DMS153 (cell line): Measurements from ENCODE around the gene RASEF.
A peak's percentile ranks its signal among the peaks of the same experiment; 100 is the strongest.

Experiments used
- DNase-seq: peaks from one replicate; lab custom pipeline; 2025; lab: John Stamatoyannopoulos, UW

The RASEF gene

DNA sequence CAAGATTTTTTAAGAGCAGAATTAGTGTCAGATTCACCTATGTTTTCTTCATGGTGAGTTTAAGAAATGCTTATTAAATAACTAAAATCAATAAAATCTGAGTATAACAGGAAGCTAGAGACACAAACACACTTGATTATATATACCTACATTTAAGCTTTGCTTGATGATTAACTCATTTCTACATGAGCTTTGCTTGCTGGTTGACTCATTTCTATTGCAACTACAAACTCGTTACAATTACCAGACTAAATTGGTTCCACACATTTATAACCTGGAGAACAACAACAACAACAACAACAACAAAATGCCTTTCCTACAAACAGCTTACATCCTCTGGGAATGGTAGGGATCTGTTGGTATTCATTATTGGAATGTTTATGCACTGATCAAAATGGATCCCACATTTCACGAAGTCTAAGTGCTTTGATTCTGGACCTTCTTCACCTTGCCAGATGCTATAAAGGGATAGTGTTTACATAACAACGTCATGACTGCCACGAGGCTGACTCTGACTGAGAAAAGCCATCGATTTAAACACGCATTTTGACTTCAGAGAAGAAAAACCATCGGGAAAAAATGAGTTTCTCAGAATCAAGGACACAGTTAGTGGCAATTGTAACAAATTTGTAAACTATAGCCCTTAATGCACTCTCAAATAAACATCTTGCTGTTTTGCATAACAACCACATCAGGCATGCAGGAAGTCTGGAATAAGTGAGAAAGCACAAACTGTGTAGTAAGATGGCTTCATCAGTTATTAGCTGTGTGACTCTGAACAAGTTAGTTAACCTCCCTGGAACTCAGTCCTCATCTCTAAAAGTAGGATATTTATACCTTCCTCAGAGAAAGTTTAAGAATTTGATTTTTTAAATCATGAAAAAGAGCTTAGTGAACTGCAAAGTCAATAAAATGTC is 49.8 kb downstream of the RASEF start:
- peak; percentile 14 for DNase-seq

DNA sequence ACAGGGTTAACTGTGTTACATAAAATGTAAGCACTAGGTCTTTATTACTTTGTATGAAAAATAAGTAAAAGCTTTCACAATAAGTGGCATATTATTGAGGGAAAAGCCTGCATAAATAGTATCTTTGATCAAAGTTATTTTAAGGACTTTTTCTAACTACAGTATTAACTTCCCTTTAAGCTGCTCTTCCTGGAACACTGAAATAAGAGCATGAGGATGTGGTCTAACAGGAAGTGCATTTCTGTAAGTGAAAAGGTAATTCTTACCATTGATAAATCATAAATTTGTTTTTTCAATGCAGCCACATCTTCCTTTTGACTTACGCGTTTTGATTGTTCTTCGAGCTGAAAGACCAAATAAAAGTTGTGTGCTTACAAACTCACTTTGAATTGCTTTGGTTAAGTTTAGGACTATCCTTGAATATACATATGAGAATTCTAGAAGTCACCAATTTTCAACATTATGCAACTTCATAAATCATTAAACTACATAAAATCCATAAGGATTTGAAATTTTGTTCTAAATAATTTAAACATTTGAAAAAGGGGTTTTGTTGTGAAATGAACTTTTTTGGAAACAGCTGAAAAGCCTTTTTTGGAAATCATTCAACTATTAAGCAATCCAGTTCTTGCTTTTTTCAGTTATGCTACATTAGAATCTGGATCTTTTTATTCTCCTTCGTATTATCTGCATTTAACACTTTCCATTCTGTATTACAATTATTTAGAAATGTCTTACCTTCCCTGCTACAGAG is 50.6 kb downstream of the RASEF start:
- DNase-seq, result no peak

DNA sequence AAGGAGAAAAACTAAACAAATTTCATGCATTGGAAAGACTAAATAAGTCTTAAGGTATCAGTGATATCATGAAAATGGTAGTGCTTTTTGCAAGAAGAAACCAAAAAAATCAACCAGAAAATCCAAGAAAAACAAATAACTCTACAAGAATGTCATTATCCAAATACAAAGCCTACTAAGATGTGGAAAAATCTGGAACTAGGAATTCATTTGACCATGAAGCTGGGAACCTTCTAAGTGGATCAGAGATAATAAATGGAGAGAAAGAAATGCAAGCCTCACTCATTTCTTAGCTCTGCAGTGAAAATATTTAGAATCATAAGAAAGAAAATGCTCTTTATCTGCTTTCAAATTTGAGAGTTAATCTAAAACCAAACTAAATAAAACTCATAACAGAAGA is 51.3 kb downstream of the RASEF start:
- no peak for DNase-seq

DNA sequence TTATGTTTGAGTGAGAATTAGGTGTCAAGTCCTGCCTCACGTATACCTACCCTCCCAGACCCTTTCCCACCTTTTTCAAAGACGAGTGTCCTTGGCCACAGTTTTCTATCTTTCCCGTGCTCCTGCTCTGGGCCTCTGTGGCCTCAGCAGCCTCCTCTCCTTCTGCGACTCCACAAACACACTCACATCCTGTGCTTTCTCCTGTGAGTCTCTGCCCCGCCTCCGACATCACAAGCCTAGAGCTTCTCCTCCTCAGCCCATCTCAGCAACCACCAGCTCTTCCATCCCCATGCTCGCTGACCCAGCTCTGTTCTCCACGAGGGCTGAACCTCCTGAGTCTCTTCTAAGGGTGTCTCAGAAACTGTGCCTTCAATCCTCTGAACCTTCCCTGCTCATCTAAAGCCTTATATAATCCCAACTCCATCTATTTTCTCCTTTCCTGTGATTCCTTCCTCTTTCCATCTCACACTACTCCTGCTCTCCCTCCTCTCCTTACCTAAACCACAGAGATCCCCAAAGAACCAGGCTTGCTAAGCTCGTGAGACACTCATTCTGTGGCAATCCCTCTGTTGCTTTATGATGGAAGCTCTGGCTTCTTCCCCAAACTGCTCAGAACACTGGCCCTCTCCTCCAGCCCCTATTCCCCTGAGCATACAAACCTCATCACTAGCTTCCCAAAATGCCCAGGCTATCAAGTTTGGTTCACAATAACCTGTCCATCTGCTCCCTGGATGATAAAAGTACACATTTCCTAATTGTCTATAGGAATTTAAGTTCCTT is 55.2 kb downstream of the RASEF start:
- no peak for DNase-seq

DNA sequence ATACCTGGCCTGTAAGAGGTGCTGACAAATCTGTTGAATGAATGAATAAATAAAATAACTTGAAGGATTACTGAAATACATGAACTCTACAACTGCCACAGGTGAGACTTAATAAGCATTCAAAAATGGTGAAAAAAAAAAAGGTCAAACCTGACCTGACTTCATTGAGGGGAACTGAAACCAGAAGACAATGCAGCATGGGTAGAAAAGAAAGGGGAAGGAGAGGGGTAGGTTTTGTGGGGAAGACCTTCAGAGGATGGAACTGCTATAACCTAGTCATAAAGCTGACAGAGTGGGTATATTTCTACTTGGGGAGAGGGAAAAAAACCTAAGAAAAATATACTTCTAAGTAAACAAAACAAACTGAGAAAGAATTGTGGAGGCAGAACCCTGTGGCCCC is 56.6 kb downstream of the RASEF start:
- no peak for DNase-seq

DNA sequence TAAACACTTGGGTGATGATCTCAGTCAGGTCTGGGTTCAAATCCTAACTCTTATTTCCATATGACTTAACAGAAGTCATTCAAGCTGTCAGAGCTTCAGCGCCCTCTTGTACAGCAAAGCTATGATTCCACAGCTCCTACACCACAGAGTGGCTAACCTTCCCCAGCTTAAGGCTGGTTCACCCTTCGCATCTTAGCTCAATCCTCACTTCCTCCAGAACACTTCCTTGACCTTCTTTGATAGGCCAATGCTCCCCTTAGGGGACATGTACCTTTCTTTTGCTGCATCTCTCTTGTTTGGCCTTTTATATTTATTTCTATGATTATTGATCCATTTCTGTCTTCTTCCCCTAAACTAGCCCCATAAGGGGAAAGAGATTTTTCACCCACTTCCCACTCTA is 57.0 kb downstream of the RASEF start:
- no peak for DNase-seq

DNA sequence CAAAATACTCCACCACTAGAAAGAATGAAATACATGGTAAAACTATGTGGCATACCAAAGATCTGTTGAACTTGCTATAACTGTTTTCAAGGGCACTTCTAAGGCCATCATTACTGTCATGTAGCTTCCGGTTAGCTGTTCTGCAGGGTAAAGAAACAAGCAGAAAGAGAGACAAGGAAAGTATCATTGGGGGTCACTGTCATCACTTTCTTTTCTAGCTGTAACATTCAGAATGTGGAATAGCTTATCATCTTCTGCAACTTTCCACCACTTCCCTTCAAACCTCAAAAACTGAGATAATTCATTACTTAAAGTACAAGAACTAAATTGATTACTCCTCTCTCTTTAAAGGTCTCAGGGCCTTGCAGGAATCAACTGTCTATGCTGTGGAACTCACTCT is 57.6 kb downstream of the RASEF start:
- no peak for DNase-seq

DNA sequence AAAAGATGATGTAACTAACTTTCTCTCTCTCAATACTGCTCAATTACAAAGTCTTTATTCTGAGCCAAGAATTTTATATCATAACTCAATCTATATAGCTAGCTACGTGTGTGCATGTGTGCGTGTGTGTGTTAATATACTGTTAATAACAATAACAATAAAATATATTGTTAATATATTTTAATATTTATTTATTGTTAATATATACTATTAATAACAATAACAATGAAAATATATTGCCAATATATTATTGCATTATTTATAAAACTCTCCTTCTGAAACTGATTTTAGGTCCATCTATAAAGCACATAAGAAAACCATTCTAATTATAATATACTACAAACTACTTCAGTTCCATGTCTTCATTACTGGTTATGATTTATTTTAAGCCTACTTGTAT is 60.6 kb downstream of the RASEF start:
- no peak for DNase-seq

DNA sequence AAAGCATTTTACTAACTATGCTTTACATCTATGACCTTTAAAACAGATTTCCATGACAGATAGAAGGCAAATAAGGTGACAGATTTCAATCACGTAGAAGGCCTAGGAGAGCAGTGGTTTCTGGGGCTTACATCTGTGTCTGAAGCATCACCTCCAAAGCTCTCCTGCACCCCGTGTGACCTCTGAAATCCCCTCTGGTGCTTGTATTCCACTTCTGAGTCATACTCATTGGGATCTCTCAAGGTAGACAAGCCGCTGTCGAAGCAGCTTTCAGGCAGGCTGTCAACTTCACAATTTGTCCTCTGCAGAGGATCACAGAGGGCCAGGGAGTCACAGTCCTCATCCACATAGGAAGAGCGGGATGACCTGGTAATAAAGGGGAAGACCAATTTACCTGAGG is 62.2 kb downstream of the RASEF start:
- DNase-seq, result no peak

DNA sequence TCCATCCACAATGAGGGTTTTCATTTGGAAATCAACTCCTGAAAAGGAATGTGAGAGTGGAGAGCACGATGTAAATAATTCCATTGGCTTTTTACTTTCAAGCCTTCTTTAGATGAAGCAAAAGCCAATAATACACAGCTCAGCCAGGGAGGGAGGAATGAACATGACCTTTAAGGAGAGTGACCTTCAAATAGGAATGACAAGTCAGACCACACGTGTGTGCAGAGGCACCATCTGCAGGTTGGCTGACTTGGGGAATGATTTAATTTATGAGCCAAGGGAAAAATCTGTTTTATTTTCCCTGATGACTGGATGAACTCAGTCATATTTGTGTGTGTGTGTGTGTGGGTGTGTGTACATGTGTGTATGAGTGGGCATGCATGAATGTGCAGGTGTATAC is 64.5 kb downstream of the RASEF start:
- no peak for DNase-seq

DNA sequence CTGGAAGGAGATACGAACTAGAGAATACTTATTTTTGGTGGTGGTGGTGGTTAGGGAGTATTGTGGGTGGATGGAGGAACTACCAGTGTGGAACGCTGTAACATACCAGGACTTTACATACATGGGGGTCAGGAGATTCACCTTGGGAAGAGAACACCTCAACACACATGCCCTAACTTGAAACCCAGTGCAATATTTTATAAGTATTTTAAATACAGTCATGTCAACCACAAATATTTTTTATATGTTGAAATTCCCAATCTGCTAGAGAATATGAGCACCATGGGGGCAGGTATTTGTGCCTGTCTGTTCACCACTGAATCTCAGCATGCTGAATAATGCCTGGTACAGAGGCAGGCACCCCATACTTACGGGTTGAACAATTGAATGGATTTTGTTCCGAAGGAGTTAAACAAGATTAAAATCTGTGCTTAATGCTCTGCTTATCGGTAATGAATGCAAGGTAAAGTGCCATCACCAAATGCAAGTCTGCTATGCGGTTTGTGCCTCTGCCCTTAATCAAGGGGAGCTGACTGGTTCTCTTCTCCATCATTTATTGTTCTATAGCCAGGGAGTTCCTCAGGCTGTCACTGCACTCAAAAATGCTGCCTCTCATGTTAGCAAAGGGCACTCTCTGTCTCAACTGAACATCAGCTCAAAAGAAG is 65.3 kb downstream of the RASEF start:
- no peak for DNase-seq

DNA sequence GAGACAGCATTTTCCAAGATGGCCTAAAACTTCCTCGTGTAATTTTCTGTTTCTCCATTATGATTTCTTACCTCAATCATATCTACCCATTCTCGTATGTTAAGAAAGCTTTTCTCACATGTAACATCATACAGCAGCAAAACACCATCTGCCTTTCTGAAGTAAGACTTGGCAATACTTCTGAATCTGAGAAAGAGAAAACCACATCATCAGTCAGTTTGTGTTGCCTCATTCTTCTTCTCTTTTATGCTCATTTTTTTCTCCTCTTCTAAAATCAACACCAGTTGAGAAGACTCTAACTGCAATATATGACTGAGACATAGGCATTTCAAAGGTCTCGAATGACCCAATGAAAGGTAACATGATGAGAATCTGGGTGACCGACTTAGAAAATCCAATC is 66.0 kb downstream of the RASEF start:
- DNase-seq, result no peak

DNA sequence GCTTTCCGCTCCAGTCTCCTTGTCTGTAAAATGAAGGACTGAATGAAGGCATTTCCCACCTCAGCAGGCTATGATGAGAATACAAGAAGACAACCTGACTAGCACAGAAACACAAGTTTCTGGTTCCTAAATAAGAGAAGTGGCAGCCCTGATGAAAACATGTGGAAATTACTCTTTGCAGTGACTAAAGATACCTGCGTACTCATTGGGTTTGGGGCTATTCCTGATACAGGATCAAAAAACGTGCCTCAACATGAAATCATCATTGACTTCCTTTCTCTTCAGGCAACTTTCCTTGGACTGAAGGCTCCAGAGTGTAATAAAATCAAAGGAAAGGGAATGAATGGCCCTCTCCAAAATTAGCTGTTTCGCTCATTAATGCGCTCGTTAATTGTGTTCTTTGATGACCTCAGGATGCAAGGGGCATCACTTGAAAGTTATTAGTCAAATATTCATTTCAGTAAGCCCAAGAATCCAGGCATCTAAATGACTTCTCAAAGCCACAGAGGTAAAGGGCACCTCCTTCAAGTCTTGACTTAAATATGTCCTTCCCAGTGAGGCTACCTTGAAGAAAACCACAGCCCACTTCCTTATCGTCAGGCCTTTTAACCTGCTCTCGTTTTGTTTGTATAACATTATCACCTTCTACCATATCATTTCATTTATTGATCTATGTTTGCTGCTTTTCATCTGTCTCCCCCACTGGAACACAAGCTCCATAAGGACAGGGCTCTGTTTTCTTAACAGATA is 68.9 kb downstream of the RASEF start:
- no peak for DNase-seq

DNA sequence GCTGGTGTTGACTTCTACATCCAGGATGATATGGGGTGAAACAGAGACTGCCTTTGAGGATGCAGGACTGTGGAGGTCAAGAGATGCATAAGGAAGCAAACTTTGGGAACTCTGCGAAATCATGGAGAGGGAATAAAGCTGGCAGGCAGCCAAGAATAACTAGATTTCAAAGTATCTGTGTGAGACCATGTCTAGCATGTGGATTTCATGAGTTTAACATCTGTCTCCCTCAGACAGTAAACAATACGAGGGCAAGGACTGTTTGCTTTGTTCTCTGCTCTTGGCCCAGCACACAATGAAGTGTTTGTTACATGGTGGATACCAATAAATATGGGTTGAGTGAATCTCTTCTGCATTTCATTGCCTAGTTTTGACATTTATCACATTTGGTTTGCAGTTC is 71.3 kb downstream of the RASEF start:
- peak; percentile 60 for DNase-seq

DNA sequence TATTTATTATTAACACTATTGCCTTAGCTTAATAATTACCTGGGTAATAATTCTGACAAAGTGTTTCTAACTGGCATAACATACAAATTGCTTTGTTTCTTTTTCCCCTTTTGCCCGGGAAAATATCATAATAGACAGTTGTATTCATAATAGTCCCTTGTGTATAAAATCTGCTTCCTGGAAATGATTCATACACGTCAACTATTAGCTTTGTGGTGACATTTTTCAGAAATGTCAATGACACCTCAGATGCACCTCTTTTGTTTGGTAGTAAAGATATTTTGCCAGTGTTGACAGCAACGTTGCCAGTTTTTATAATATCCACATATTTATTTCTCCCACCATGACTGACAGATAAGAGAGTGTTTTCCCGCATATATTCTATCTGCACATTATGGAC is 73.0 kb downstream of the RASEF start:
- no peak for DNase-seq

DNA sequence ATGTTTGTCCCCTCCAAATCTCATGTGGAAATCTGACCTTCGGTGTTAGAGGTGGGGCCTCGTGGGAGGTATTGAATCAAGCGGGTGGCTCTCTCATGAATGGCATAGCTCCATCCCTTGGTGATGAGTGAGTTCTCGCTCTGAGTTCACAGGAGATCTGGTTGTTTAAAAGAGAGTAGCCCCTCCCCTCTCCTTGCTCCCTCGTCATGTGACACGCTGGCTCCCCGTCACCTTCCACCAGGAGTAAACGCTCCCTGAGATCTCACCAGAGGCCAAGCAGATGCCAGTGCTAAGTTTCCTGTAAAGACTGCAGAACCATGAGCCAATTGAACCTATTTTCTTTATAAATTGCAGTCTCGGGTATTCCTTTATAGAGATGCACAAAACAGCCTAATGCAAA is 74.5 kb downstream of the RASEF start:
- no peak for DNase-seq

DNA sequence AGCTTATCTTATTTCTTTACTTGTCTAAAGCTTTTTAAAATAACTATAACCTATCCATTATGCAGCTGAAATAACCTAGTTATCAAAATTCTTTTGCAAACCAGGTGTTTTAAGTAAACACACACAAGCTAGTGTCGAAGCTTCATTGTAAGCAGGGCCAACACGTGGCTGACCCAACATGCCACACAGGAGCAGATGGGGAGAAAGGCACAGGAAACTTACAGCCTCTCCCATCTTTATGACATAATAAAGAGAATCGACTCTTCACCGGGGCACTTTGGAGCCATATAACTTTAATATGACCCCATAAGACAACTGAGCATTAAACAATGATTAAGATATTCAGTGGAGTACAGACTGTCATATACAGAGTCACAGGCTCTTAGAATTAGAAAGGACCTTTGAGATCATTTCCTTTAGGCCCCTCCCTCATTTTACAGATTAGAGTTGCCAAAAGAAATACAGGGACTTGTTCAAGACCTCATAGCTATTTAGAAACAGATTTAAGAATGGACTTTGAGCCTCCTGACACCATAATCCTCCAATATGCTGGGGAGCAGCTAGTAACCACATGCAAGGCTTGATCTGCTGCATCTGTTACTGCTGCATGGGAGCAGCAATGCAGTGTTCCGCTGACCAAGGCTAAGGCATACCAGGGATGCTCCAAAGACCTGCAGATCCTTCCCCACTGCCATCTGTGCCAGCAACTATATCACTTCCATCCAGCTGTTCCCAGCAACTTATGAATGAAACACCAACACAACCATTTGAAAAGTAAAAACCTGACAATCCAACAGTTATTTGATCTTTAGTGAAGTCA is 75.4 kb downstream of the RASEF start:
- no peak for DNase-seq

DNA sequence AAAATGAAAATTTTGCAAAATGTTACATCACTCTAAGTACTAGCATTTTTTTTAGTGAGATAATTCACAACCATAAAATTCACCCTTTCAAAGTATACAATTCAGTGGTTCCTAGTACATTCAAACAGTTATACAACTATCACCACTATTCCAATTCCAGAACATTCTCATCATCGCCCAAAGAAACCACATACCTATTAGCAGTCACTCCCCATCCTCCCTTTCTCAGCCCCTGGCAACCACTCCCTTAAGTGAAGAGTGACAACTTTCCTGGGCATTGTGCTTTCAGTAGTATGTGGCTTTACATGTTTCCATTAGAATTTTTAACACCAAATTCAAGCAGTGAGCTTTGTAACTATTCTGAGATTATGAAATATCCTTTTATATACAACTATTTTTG is 81.4 kb downstream of the RASEF start:
- no peak for DNase-seq

DNA sequence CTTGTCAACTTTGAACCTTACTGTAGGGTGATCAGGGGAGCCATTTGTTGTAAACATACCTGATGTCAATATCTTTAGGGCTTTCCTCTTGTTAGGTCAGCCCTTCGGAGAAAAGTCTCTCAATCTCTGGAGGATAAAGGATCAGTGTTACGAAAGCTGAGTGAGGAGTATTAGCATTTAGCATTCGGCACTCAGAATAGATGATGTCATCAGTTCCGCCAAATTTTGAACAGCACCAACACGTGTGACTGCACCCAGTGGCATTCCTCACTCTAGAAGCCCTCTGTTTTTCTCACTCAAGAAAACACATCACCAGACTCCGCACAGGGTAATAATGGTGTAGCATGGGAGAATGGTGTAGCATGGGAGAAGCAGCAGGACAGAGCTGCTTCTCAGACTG is 87.8 kb downstream of the RASEF start:
- DNase-seq, result no peak

DNA sequence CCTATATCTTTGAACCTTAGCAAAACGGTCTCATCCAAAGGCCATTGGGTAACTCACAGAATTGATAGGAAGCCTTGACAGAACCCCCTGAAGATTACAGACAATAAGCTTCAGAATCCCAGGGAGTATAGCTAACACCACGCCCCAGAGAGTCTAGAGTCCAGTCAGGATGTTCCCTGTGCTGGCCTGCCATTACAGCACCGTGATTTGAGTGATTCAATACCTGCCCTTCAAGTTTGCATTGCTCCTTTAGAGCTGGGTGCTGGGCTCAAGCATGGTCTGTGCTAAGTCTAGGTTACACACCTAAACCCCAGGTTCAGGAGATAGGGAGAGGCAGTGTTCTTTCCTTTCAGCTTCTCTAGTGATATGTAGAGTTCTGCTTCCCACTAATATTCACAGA is 90.5 kb downstream of the RASEF start:
- DNase-seq, result no peak

DNA sequence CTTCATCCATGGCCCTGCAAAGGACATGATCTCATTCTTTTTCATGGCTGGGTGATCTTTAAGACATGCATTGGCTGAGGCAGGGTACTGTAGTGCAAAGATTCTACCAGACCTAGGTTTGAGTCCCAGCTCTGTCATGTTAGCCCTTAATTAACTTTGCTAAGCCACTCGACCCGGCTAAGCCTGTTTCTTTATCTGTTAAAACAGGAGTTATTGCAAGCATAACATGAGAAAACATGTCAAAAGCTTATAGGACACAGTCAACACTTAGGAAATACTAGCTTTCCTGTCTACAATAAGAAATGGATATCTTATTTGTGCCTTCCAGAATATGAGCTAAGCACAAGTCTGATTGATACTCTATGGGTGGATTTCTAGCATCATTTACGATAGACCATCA is 92.6 kb downstream of the RASEF start:
- DNase-seq, result no peak
